Activated CD8-positive, alpha-beta T cell treated with anti-CD3 and anti-CD28 coated beads for 36 hours (primary cell): ENCODE measurements around the gene CORO2B. TPM values are rescaled to one million over a fixed set of nuclear protein-coding genes. Genes with fewer than 3 reads are reported as not detected.

Experiments
- ATAC-seq: fragments of 200-7000 bp; cut with Tn5 transposase; one replicate; pipeline ENCODE4 v1.10.0; 2021; ENCODE audit warnings: mild to moderate bottlenecking, moderate library complexity
- CTCF ChIA-PET: fragments of 350-600 bp; sonication (Branson Sonifier 250); formaldehyde crosslinking; loops from one replicate; lab custom pipeline; 2021; ENCODE audit warnings: antibody characterized with exemption; lab: Charles Lee
- POLR2A ChIA-PET: fragments of 350-600 bp; sonication (Branson Sonifier 250); formaldehyde crosslinking; loops from one replicate; lab custom pipeline; 2021; ENCODE audit warnings: antibody characterized with exemption; lab: Charles Lee
- DNase-seq: peaks from one replicate; pipeline ENCODE4 v3.0.0-alpha.2; 2020
- H3K27ac Mint-ChIP-seq: one replicate; pipeline ENCODE4 v1.8.0; 2021; ENCODE audit warnings: mild to moderate bottlenecking, mixed read lengths
- H3K27me3 Mint-ChIP-seq: one replicate; pipeline ENCODE4 v1.8.0; 2021; ENCODE audit warnings: mixed read lengths
- H3K36me3 Mint-ChIP-seq: one replicate; pipeline ENCODE4 v1.8.0; 2021; ENCODE audit warnings: low read depth, mixed read lengths
- H3K4me1 Mint-ChIP-seq: one replicate; pipeline ENCODE4 v1.8.0; 2021; ENCODE audit warnings: low read depth, mixed read lengths
- H3K4me3 Mint-ChIP-seq: one replicate; pipeline ENCODE4 v1.8.0; 2021; ENCODE audit warnings: mild to moderate bottlenecking, moderate library complexity, mixed read lengths
- H3K9me3 Mint-ChIP-seq: one replicate; pipeline ENCODE4 v1.8.0; 2021; ENCODE audit warnings: mixed read lengths
- CTCF ChIP-seq: fragments of 200-600 bp; IDR thresholded peaks from one replicate; pipeline ENCODE4 v1.8.0; 2022; ENCODE audit warnings: antibody characterized with exemption, mild to moderate bottlenecking
- intact Hi-C: fragments of 100-400 bp; cut with micrococcal nuclease; formaldehyde crosslinking; loops from one replicate; pipeline ENCODE4 v1.10.0; 2022
- total RNA-seq, 2 experiments: library from RNA; stranded (reverse); gene quantifications; one replicate each; pipeline ENCODE4 v1.2.3, GENCODE V29; 2021

CORO2B gene
- total RNA-seq, 2 experiments from 2014 or later, result not detected

- ChIA-PET CTCF (interaction anchor here (1.3 to 2.1 kb wide), 2 partner anchors 18 to 106 kb away, joined by 4 to 8 read pairs; no protein-coding TSS in a partner anchor), POLR2A (interaction anchor here (0.6 kb wide), 1 partner anchor 217 kb away, joined by 3 read pairs; no protein-coding TSS in a partner anchor)
- intact Hi-C loops, result no loop called here
- Mint-ChIP-seq H3K36me3 (no peaks in the 10 kb centered on the region), H3K4me1 (no peaks in the 10 kb centered on the region), H3K4me3 (no peak overlapping the region), H3K9me3 (no peaks in the 10 kb centered on the region), H3K27me3 (no peaks in the 10 kb centered on the region), H3K27ac (no peak overlapping the region)
- DNase-seq, result no peak
- no peak for TF ChIP-seq CTCF
- ATAC-seq, result no peak
These were observed 77.1 kb downstream of the CORO2B start for GRCh38 chr15:68655686-68656437.

- no peak for ATAC-seq
- ChIA-PET CTCF (interaction anchor here (1.3 kb wide), 1 partner anchor 18 kb away, joined by 4 read pairs; no protein-coding TSS in a partner anchor), POLR2A (interaction anchor here (0.6 kb wide), 1 partner anchor 218 kb away, joined by 3 read pairs; no protein-coding TSS in a partner anchor)
These were observed 77.6 kb downstream of the CORO2B start for GRCh38 chr15:68656438-68656739.

GRCh38 chr15:68658151-68658550 lies 79.4 kb downstream of the CORO2B start:
- Mint-ChIP-seq H3K4me1 (no peaks in the 10 kb centered on the region), H3K36me3 (no peaks in the 10 kb centered on the region), H3K27ac (no peak overlapping the region), H3K4me3 (no peak overlapping the region), H3K9me3 (no peaks in the 10 kb centered on the region), H3K27me3 (no peaks in the 10 kb centered on the region)
- no peak for DNase-seq
- ChIA-PET CTCF (interaction anchor here (1.2 to 2.1 kb wide), 4 partner anchors 10 to 218 kb away, joined by 3 to 8 read pairs (median 4); no protein-coding TSS in a partner anchor), POLR2A (no interaction called here)
- intact Hi-C loops, result no loop called here
- TF ChIP-seq CTCF, result no peak
- ATAC-seq, result no peak

More at GRCh38 chr15:68656438-68656739, 77.6 kb downstream of the CORO2B start:
- intact Hi-C loops, result no loop called here
- no peak for TF ChIP-seq CTCF
- Mint-ChIP-seq H3K9me3 (no peaks in the 10 kb centered on the region), H3K4me1 (no peaks in the 10 kb centered on the region), H3K4me3 (no peak overlapping the region), H3K36me3 (no peaks in the 10 kb centered on the region), H3K27me3 (no peaks in the 10 kb centered on the region), H3K27ac (no peak overlapping the region)
- DNase-seq, result no peak

GRCh38 chr15:68658641-68659358 lies 80.0 kb downstream of the CORO2B start:
- H3K4me3 Mint-ChIP-seq, result no peak overlapping the region
- no peak for ATAC-seq
- no peak for DNase-seq
- no peak for TF ChIP-seq CTCF
- ChIA-PET POLR2A (no interaction called here), CTCF (interaction anchor here (1.2 to 2.1 kb wide), 3 partner anchors 9 to 217 kb away, joined by 3 to 8 read pairs (median 4); no protein-coding TSS in a partner anchor)
- no peaks in the 10 kb centered on the region for H3K36me3 Mint-ChIP-seq
- H3K27me3 Mint-ChIP-seq, result no peaks in the 10 kb centered on the region
- no peaks in the 10 kb centered on the region for H3K4me1 Mint-ChIP-seq
- peaks cover 1% of the 10 kb centered on the region for H3K9me3 Mint-ChIP-seq
- intact Hi-C loops, result no loop called here
- H3K27ac Mint-ChIP-seq, result no peak overlapping the region
